IMR-90 (cell line): ENCODE results near the gene DDX27. TPM values are rescaled to one million over a fixed set of nuclear protein-coding genes. Genes with fewer than 3 reads are reported as not detected.
A peak's percentile ranks its signal among the peaks of the same experiment; 100 is the strongest.

Source experiments
- ATAC-seq: fragments of 200-7000 bp; cut with Tn5 transposase; 2 replicates; pipeline ENCODE4 v1.9.1; 2020; ENCODE audit warnings: low read depth, mild to moderate bottlenecking, moderate library complexity
- BruUV-seq: library from RNA; stranded (reverse); fragments of 400-500 nt; replicated peaks from 2 replicates; lab custom pipeline; 2021; lab: Mats Ljungman, UMichigan
- CTCF ChIA-PET: fragments of 300-600 bp; formaldehyde crosslinking; extraction: SDS; loops from one replicate; lab custom pipeline; 2021; ENCODE audit warnings: antibody characterized with exemption; lab: Yijun Ruan, JAX
- POLR2A ChIA-PET: fragments of 300-600 bp; sonication (Branson Sonifier 250); formaldehyde crosslinking; loops from one replicate; lab custom pipeline; 2022; ENCODE audit warnings: antibody characterized with exemption; ENCODE audit not compliant: unreplicated experiment; lab: Charles Lee
- DNase-seq: peaks from one replicate; pipeline ENCODE4 v3.0.0; 2013
- H2AFZ ChIP-seq: replicated peaks from 2 replicates; pipeline ENCODE3; 2013; ENCODE audit warnings: low read length, mild to moderate bottlenecking; ENCODE audit not compliant: poor library complexity
- H2AK5ac ChIP-seq: 2 replicates; pipeline ENCODE4 v1.6.1; 2013; ENCODE audit warnings: low read depth, low read length, inconsistent platforms
- H2AK9ac ChIP-seq: replicated peaks from 2 replicates; pipeline ENCODE3; 2013; ENCODE audit warnings: mild to moderate bottlenecking, low read depth, low read length, moderate library complexity; ENCODE audit not compliant: poor library complexity
- H2BK120ac ChIP-seq: 2 replicates; pipeline ENCODE4 v1.6.1; 2013; ENCODE audit warnings: low read depth, low read length, inconsistent platforms
- H2BK15ac ChIP-seq: 3 replicates; pipeline ENCODE4 v1.6.1; 2013; ENCODE audit warnings: low read depth, low read length, inconsistent platforms
- H2BK20ac ChIP-seq: 2 replicates; pipeline ENCODE4 v1.6.1; 2013; ENCODE audit warnings: low read depth, mild to moderate bottlenecking, inconsistent platforms, low read length, moderate library complexity
- H2BK5ac ChIP-seq: 2 replicates; pipeline ENCODE4 v1.6.1; 2013; ENCODE audit warnings: mild to moderate bottlenecking, low read depth, low read length, inconsistent platforms; ENCODE audit not compliant: poor library complexity, severe bottlenecking
- H3K14ac ChIP-seq: replicated peaks from 2 replicates; pipeline ENCODE4 v1.6.1; 2013; ENCODE audit warnings: low read depth, low read length, inconsistent platforms
- H3K18ac ChIP-seq: 2 replicates; pipeline ENCODE4 v1.6.1; 2013; ENCODE audit warnings: low read depth, low read length, control low read depth
- H3K23ac ChIP-seq: 2 replicates; pipeline ENCODE4 v1.6.1; 2013; ENCODE audit warnings: low read depth, low read length, inconsistent platforms
- H3K27ac ChIP-seq: 2 replicates; pipeline ENCODE4 v1.5.1; 2013; ENCODE audit warnings: mild to moderate bottlenecking, control low read depth, low read length; ENCODE audit not compliant: insufficient read depth
- H3K27me3 ChIP-seq: 2 replicates; pipeline ENCODE4 v1.6.1; 2013; ENCODE audit warnings: low read length; ENCODE audit not compliant: control insufficient read depth, insufficient read depth
- H3K36me3 ChIP-seq: 2 replicates; pipeline ENCODE4 v1.6.1; 2013; ENCODE audit warnings: low read length, mixed read lengths; ENCODE audit not compliant: control insufficient read depth, insufficient read depth
- H3K4ac ChIP-seq: 2 replicates; pipeline ENCODE4 v1.6.1; 2013; ENCODE audit warnings: low read depth, low read length, inconsistent platforms
- H3K4me1 ChIP-seq: 2 replicates; pipeline ENCODE4 v1.6.1; 2013; ENCODE audit warnings: low read length, mixed read lengths; ENCODE audit not compliant: control insufficient read depth, insufficient read depth
- H3K4me2 ChIP-seq: 2 replicates; pipeline ENCODE4 v1.6.1; 2013; ENCODE audit warnings: low read depth, mild to moderate bottlenecking, control low read depth, low read length, moderate library complexity
- H3K4me3 ChIP-seq: 2 replicates; pipeline ENCODE4 v1.5.1; 2013; ENCODE audit warnings: low read depth, mild to moderate bottlenecking, control low read depth, low read length, moderate library complexity; ENCODE audit not compliant: insufficient read depth
- H3K56ac ChIP-seq: 2 replicates; pipeline ENCODE4 v1.6.1; 2013; ENCODE audit warnings: low read length, inconsistent platforms; ENCODE audit not compliant: insufficient read depth; ENCODE audit errors: extremely low read depth
- H3K79me1 ChIP-seq, 2 experiments: 2 replicates each; pipeline ENCODE4 v1.6.1; 2013; ENCODE audit warnings: low read length in 2 of 2, inconsistent platforms in 1 of 2, low read depth in 1 of 2
- H3K9ac ChIP-seq: 2 replicates; pipeline ENCODE4 v1.6.1; 2013; ENCODE audit warnings: low read depth, low read length, control low read depth
- H3K9me1 ChIP-seq: 2 replicates; pipeline ENCODE4 v1.6.1; 2013; ENCODE audit warnings: low read length, inconsistent platforms; ENCODE audit not compliant: insufficient read depth
- H3K9me3 ChIP-seq: 2 replicates; pipeline ENCODE4 v1.6.1; 2013; ENCODE audit warnings: low read length; ENCODE audit not compliant: control insufficient read depth, insufficient read depth
- H4K20me1 ChIP-seq: 2 replicates; pipeline ENCODE4 v1.6.1; 2013; ENCODE audit warnings: low read length, inconsistent platforms; ENCODE audit not compliant: insufficient read depth
- H4K5ac ChIP-seq: 2 replicates; pipeline ENCODE4 v1.6.1; 2013; ENCODE audit warnings: mild to moderate bottlenecking, low read depth, low read length, control low read depth
- H4K8ac ChIP-seq, 2 experiments: 2 replicates each; pipeline ENCODE4 v1.6.1; 2013; ENCODE audit warnings: low read depth in 2 of 2, low read length in 2 of 2, control low read depth in 1 of 2, inconsistent platforms in 1 of 2
- H4K91ac ChIP-seq: 2 replicates; pipeline ENCODE4 v1.6.1; 2013; ENCODE audit warnings: low read depth, low read length, inconsistent platforms; ENCODE audit not compliant: insufficient read depth
- CTCF ChIP-seq: conservative IDR thresholded peaks from 2 replicates; pipeline ENCODE4 v1.5.1; 2012; ENCODE audit warnings: mild to moderate bottlenecking, low read depth, low read length, improper control_type of control experiment
- ELK1 ChIP-seq: fragments of 150-350 bp; IDR thresholded peaks from 2 replicates; pipeline ENCODE4 v1.6.1; 2016; ENCODE audit warnings: low read depth, mild to moderate bottlenecking, low read length, moderate library complexity, borderline replicate concordance
- MAFK ChIP-seq: IDR thresholded peaks from 2 replicates; pipeline ENCODE4 v1.6.1; 2012; ENCODE audit warnings: low read depth, low read length, improper control_type of control experiment
- MXI1 ChIP-seq: IDR thresholded peaks from 2 replicates; pipeline ENCODE4 v1.6.1; 2012; ENCODE audit warnings: low read depth, mild to moderate bottlenecking, low read length, moderate library complexity, borderline replicate concordance
- USF2 ChIP-seq: fragments of 150-350 bp; IDR thresholded peaks from 2 replicates; pipeline ENCODE4 v1.6.1; 2017; ENCODE audit warnings: mild to moderate bottlenecking, antibody characterized with exemption, low read length, low read depth
- WGBS, 2 experiments: methylation state at CpG; one replicate each; pipeline versions ENCODE4 v1.1.5 to v1.1.7; 2013; ENCODE audit warnings: missing lambda C conversion rate in 2 of 2; ENCODE audit not compliant: insufficient read length in 1 of 2; ENCODE audit errors: extremely low coverage in 2 of 2; 5-methylcytosine and 5-hydroxymethylcytosine counted together
- dilution Hi-C: fragments of 300-500 bp; cut with HindIII; formaldehyde crosslinking; loops from one replicate; pipeline ENCODE4 v1.14.3; 2018; ENCODE audit warnings: low sequenced_read_pairs; ENCODE audit not compliant: unreplicated experiment
- in situ Hi-C: fragments of 300-500 bp; cut with MboI; formaldehyde crosslinking; loops from 3 replicates; pipeline ENCODE4 v1.14.3; 2019; ENCODE audit warnings: low sequenced_read_pairs, inconsistent platforms, mixed read lengths
- intact Hi-C: fragments of 100-400 bp; cut with micrococcal nuclease; formaldehyde crosslinking; loops from 2 replicates; pipeline ENCODE4 v1.10.0; 2022
- polyA plus RNA-seq, 3 experiments: library from polyadenylated mRNA; depleted of rRNA; stranded (reverse); fragments of >200 nt; gene quantifications; 2 replicates each; pipeline ENCODE4 v1.2.3, GENCODE V29; 2012; ENCODE audit warnings: low replicate concordance in 1 of 3
- total RNA-seq: library from RNA; depleted of rRNA; stranded (reverse); fragments of >200 nt; gene quantifications from 2 replicates; pipeline ENCODE4 v1.2.3, GENCODE V29; 2012

Gene DDX27
- total and polyA plus RNA-seq, 2 of the 4 experiments (the other 2 are of a cell fraction) = 33.2 to 36.7 TPM

GRCh38 chr20:49219924-49220831 lies 962 bp downstream of the DDX27 start:
- H3K36me3 ChIP-seq = peaks cover 27% of the 10 kb centered on the region
- no TSS peak for BruUV-seq
- peak overlapping the region; percentile 91 for H3K4me2 ChIP-seq
- H3K9me3 ChIP-seq = no peaks in the 10 kb centered on the region
- ChIA-PET CTCF (no interaction called here), POLR2A (no interaction called here)
- H4K8ac ChIP-seq = peak overlapping the region; percentile 72 to 98
- H4K91ac ChIP-seq = peak overlapping the region; percentile 82
- H4K20me1 ChIP-seq = no peaks in the 10 kb centered on the region
- H2BK15ac ChIP-seq = peak overlapping the region; percentile 1; the same call in 1 of the 3 replicates
- H2AK5ac ChIP-seq = peak overlapping the region; percentile 94
- H3K23ac ChIP-seq = peak overlapping the region; percentile 90
- peak overlapping the region; percentile 85 for H3K27ac ChIP-seq
- H3K27me3 ChIP-seq = no peaks in the 10 kb centered on the region
- H2BK5ac ChIP-seq = peak overlapping the region; percentile 85
- peak overlapping the region; percentile 76 for H3K4me3 ChIP-seq
- peak overlapping the region; percentile 97 for H3K14ac ChIP-seq
- 72% methylated on average over 18 of the region's 28 CpGs; no CpG with 5 or more reads in 1 of the 2 experiments for WGBS, 2 experiments
- peak overlapping the region; percentile 91 for H3K9ac ChIP-seq
- peaks cover 4% of the 10 kb centered on the region; the same call in 1 of the 2 replicates for H3K4me1 ChIP-seq
- H4K5ac ChIP-seq = peak overlapping the region; percentile 88; the same call in 1 of the 2 replicates
- peaks cover 8 to 31% of the 10 kb centered on the region in 2 experiments; a peak in 3 of 4 replicates for H3K79me1 ChIP-seq
- DNase-seq (no peak), ATAC-seq (no peak)
- no peak overlapping the region for H2BK20ac ChIP-seq
- peak overlapping the region; percentile 83 for H2AK9ac ChIP-seq
- peak overlapping the region; percentile 84 for H3K56ac ChIP-seq
- no peaks in the 10 kb centered on the region for H3K9me1 ChIP-seq
- peak overlapping the region; percentile 97 for H2AFZ ChIP-seq
- TF ChIP-seq USF2 (no peak), MAFK (no peak), ELK1 (no peak), CTCF (no peak), MXI1 (no peak)
- intact Hi-C loops (loop anchor here (5.0 kb wide), 1 partner anchor 578 kb away; no protein-coding TSS in a partner anchor), dilution Hi-C loops (no loop called here), in situ Hi-C loops (loop anchor here (5.0 kb wide), 1 partner anchor 88 kb away; no protein-coding TSS in a partner anchor)
- H2BK120ac ChIP-seq = no peak overlapping the region
- peak overlapping the region; percentile 93 for H3K4ac ChIP-seq
- H3K18ac ChIP-seq = no peak overlapping the region; the same call in 1 of the 2 replicates
